Liver (tissue), 9 donors: ENCODE results near the gene DLX6. TPM values are rescaled to one million over a fixed set of nuclear protein-coding genes. Genes with fewer than 3 reads are reported as not detected.

ENCODE experiments used
- DNase-seq: peaks from one replicate; pipeline ENCODE4 v3.0.0-alpha.2; 2017; ENCODE audit warnings: low spot score
- H3K27ac ChIP-seq, 2 donors: one replicate each; pipeline ENCODE4 v1.7.0; 2013; ENCODE audit warnings: inconsistent platforms in 2 of 2, low read length in 2 of 2, control low read depth in 1 of 2, low read depth in 1 of 2, mild to moderate bottlenecking in 1 of 2
- H3K27me3 ChIP-seq, 4 donors: one replicate each; pipeline versions ENCODE4 v1.6.1 to v1.7.0; 2013; ENCODE audit warnings: low read length in 3 of 4, inconsistent platforms in 1 of 4, mild to moderate bottlenecking in 1 of 4, moderate library complexity in 1 of 4; ENCODE audit not compliant: control insufficient read depth in 4 of 4, insufficient read depth in 4 of 4
- H3K36me3 ChIP-seq, 4 donors: one replicate each; pipeline versions ENCODE4 v1.6.1 to v1.7.0; 2013; ENCODE audit warnings: low read length in 3 of 4, mild to moderate bottlenecking in 3 of 4, low read depth in 1 of 4, moderate library complexity in 1 of 4; ENCODE audit not compliant: control insufficient read depth in 4 of 4, insufficient read depth in 3 of 4
- H3K4me1 ChIP-seq, 4 donors: one replicate each; pipeline versions ENCODE4 v1.6.1 to v1.7.0; 2013; ENCODE audit warnings: low read length in 3 of 4, mild to moderate bottlenecking in 3 of 4, moderate library complexity in 1 of 4; ENCODE audit not compliant: control insufficient read depth in 4 of 4, insufficient read depth in 4 of 4
- H3K4me3 ChIP-seq, 3 donors: one replicate each; pipeline versions ENCODE4 v1.6.1 to v1.7.0; 2013; ENCODE audit warnings: low read length in 3 of 3, control low read depth in 1 of 3, low read depth in 1 of 3, mild to moderate bottlenecking in 1 of 3
- H3K9ac ChIP-seq, 2 donors: one replicate each; pipeline ENCODE4 v1.7.0; 2013; ENCODE audit warnings: low read length in 2 of 2, mild to moderate bottlenecking in 2 of 2, moderate library complexity in 2 of 2, control low read depth in 1 of 2, low read depth in 1 of 2
- H3K9me3 ChIP-seq, 4 donors: one replicate each; pipeline versions ENCODE4 v1.6.1 to v1.7.0; 2013; ENCODE audit warnings: low read length in 3 of 4; ENCODE audit not compliant: control insufficient read depth in 4 of 4
- FOXA2 ChIP-seq: IDR thresholded peaks from 2 replicates; pipeline ENCODE4 v1.6.1; 2016; ENCODE audit warnings: antibody characterized with exemption
- GABPA ChIP-seq, 2 donors: IDR thresholded peaks in 1 of 2; conservative IDR thresholded peaks in 1 of 2; 2 replicates each; pipeline ENCODE4 v1.6.1; 2016; ENCODE audit warnings: antibody characterized with exemption in 2 of 2, mild to moderate bottlenecking in 1 of 2, moderate library complexity in 1 of 2
- HNF4A ChIP-seq, 2 donors: conservative IDR thresholded peaks; 2 replicates each; pipeline ENCODE4 v1.6.1; 2016; ENCODE audit warnings: antibody characterized with exemption in 2 of 2, mild to moderate bottlenecking in 2 of 2
- JUND ChIP-seq, 2 donors: IDR thresholded peaks; 2 replicates each; pipeline ENCODE4 v1.6.1; 2016; ENCODE audit warnings: antibody characterized with exemption in 2 of 2
- NR2F2 ChIP-seq: IDR thresholded peaks from 2 replicates; pipeline ENCODE4 v1.6.1; 2016; ENCODE audit warnings: antibody characterized with exemption
- RAD21 ChIP-seq, 2 donors: IDR thresholded peaks; 2 replicates each; pipeline ENCODE4 v1.6.1; 2016; ENCODE audit warnings: antibody characterized with exemption in 2 of 2, mild to moderate bottlenecking in 2 of 2
- RXRA ChIP-seq, 2 donors: IDR thresholded peaks; 2 replicates each; pipeline ENCODE4 v1.6.1; 2017 to 2018; ENCODE audit warnings: antibody characterized with exemption in 2 of 2, mild to moderate bottlenecking in 1 of 2
- SP1 ChIP-seq: IDR thresholded peaks from 2 replicates; pipeline ENCODE4 v1.6.1; 2018; ENCODE audit warnings: antibody characterized with exemption, mild to moderate bottlenecking
- TAF1 ChIP-seq: conservative IDR thresholded peaks from 2 replicates; pipeline ENCODE4 v1.6.1; 2016; ENCODE audit warnings: antibody characterized with exemption, mild to moderate bottlenecking
- YY1 ChIP-seq: IDR thresholded peaks from 2 replicates; pipeline ENCODE4 v1.6.1; 2016; ENCODE audit warnings: antibody characterized with exemption, mild to moderate bottlenecking
- WGBS: extraction: QIAGEN DNeasy Blood & Tissue Kit; methylation state at CpG from one replicate; pipeline ENCODE4 v1.1.7; 2013; 5-methylcytosine and 5-hydroxymethylcytosine counted together
- polyA plus RNA-seq, 2 donors: library from polyadenylated mRNA; stranded (reverse) in 1 of 2; unstranded in 1 of 2; fragments of 200-250 nt in 1 of 2; fragments of >200 nt in 1 of 2; fragmentation: Nextera tagmentation in 1 of 2; extraction: Ambion mirVana in 1 of 2; gene quantifications; one replicate each; pipeline versions ENCODE4 v1.2.1 to v1.2.3, GENCODE V29; 2013 to 2015
- total RNA-seq, 2 donors: library from RNA; depleted of rRNA; stranded (reverse); fragments of >200 nt; gene quantifications; one replicate each; pipeline ENCODE4 v1.2.3, GENCODE V29; 2014
- TF ChIP-seq, protein P1 (sequence below): IDR thresholded peaks from 2 replicates; pipeline ENCODE4 v1.6.1; 2016; ENCODE audit warnings: antibody characterized with exemption
- TF ChIP-seq, protein P2 (sequence below): IDR thresholded peaks from 2 replicates; pipeline ENCODE4 v1.6.1; 2016; ENCODE audit warnings: antibody characterized with exemption, mild to moderate bottlenecking
- TF ChIP-seq, protein P3 (sequence below): fragments of 150-350 bp; IDR thresholded peaks from 2 replicates; pipeline ENCODE4 v1.5.1; 2017; ENCODE audit warnings: improper control_type of control experiment, low read depth, low read length; ENCODE audit not compliant: missing input control
- donor health status: healthy.
- donor health status: healthy.
- donor health status: healthy.
- donor health status: healthy.
- donor health status: healthy.

The DLX6 gene
- total and polyA plus RNA-seq, 4 donors: not detected

DNA sequence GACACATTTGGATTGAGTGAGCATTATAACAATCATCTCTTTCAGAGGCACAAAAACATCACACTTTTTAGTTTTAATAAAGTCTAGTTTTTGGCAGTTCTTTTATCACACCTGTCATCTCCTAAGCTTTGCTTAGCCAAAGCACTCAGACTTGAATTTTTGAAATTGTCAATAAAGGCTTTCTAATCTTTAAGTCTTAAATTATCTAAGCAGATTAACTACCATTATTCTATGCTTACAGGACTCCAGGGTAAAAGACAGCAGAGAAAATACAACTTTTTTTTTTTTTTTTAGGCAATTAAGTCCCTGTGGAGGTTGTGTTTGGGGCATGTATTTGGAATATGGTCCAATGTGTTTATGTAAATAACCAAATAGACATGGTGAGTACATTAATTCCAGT, 17.6 kb upstream of the DLX6 start (continued):
- TF ChIP-seq, protein P1, sequence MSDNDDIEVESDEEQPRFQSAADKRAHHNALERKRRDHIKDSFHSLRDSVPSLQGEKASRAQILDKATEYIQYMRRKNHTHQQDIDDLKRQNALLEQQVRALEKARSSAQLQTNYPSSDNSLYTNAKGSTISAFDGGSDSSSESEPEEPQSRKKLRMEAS: no peak

DNA sequence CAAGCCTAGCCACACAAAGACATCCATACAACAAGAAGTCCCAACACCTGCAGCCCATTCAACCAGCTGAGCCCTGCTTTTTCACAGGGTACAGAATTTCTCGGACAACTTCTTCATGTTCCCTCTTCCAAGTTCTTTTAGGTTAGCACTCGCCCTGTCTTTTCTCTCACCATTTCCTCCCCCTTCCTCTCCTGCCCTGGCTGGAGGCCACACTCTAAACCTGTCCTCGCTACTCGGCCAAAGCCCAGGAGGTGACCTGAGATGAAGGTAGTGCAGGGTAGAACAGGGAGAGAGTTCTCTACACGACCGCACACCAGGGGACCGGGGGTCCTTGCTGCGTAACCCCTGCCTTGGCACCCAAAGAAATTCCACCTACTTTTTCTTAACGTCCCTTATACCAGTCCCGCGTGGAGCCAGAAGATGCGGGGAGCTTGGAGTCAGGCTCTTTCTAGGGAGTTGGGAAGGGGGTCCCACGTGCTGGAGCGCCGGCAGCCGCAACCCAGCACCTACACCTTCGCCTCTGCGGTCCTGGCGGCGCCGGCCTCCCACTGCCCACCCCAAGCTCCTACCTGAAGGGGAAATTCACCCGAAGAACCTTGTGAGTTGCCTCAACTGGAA, 16.0 kb upstream of the DLX6 start:
- Histone ChIP-seq H3K4me1 (peaks cover 0 to 14% (median 6%) of the 10 kb centered on the region in 4 donors), H3K4me3 (no peak overlapping the region), H3K27ac (no peak overlapping the region), H3K27me3 (peaks cover 8 to 29% (median 20%) of the 10 kb centered on the region in 4 donors), H3K9me3 (peaks cover 0 to 8% (median 0%) of the 10 kb centered on the region in 4 donors), H3K36me3 (no peaks in the 10 kb centered on the region), H3K9ac (no peak overlapping the region)
- WGBS: 10% methylated on average over 22 of the region's 22 CpGs
- DNase-seq: no peak
- no peak for TF ChIP-seq RXRA (IDR thresholded peaks at IDR 0.05)
- no peak for TF ChIP-seq GABPA (IDR thresholded peaks at IDR 0.05 in 1 of 2, conservative IDR thresholded peaks at IDR 0.05 in 1 of 2)
- TF ChIP-seq, protein P2, sequence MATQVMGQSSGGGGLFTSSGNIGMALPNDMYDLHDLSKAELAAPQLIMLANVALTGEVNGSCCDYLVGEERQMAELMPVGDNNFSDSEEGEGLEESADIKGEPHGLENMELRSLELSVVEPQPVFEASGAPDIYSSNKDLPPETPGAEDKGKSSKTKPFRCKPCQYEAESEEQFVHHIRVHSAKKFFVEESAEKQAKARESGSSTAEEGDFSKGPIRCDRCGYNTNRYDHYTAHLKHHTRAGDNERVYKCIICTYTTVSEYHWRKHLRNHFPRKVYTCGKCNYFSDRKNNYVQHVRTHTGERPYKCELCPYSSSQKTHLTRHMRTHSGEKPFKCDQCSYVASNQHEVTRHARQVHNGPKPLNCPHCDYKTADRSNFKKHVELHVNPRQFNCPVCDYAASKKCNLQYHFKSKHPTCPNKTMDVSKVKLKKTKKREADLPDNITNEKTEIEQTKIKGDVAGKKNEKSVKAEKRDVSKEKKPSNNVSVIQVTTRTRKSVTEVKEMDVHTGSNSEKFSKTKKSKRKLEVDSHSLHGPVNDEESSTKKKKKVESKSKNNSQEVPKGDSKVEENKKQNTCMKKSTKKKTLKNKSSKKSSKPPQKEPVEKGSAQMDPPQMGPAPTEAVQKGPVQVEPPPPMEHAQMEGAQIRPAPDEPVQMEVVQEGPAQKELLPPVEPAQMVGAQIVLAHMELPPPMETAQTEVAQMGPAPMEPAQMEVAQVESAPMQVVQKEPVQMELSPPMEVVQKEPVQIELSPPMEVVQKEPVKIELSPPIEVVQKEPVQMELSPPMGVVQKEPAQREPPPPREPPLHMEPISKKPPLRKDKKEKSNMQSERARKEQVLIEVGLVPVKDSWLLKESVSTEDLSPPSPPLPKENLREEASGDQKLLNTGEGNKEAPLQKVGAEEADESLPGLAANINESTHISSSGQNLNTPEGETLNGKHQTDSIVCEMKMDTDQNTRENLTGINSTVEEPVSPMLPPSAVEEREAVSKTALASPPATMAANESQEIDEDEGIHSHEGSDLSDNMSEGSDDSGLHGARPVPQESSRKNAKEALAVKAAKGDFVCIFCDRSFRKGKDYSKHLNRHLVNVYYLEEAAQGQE: no peak
- TF ChIP-seq JUND (IDR thresholded peaks at IDR 0.05): no peak

DNA sequence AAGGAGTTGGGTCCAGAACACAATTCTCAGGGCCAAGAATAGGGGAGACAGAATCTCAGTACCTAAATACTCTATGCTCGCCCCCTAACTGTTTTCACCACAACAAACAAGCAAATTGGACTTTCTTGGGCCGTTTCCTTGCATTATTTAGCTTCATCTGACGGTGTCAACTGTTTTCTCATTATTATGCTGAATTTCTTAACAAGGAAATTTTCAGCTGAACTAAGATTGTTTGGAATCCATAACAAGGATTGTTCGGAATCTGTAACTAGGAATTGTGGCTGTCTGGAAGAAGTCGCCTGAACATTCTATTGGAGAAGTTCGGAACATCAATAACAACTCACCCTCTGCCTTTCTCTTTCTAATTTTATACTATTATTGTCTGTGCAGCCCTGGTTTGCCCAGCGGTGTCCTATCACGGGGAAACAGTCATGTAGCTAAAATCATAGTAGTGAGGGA, 15.5 kb upstream of the DLX6 start:
- Histone ChIP-seq H3K27me3 (peaks cover 8 to 29% (median 20%) of the 10 kb centered on the region in 4 donors), H3K9ac (no peak overlapping the region), H3K27ac (no peak overlapping the region), H3K36me3 (no peaks in the 10 kb centered on the region), H3K4me3 (no peak overlapping the region), H3K4me1 (peaks cover 0 to 14% (median 6%) of the 10 kb centered on the region in 4 donors), H3K9me3 (peaks cover 0 to 8% (median 0%) of the 10 kb centered on the region in 4 donors)
- TF ChIP-seq TAF1 (no peak), NR2F2 (no peak), HNF4A (conservative IDR thresholded peaks at IDR 0.05) (no peak), FOXA2 (no peak), SP1 (no peak), RXRA (IDR thresholded peaks at IDR 0.05) (no peak), GABPA (IDR thresholded peaks at IDR 0.05 in 1 of 2, conservative IDR thresholded peaks at IDR 0.05 in 1 of 2) (no peak), YY1 (no peak), RAD21 (IDR thresholded peaks at IDR 0.05) (no peak)
- TF ChIP-seq, protein P3, sequence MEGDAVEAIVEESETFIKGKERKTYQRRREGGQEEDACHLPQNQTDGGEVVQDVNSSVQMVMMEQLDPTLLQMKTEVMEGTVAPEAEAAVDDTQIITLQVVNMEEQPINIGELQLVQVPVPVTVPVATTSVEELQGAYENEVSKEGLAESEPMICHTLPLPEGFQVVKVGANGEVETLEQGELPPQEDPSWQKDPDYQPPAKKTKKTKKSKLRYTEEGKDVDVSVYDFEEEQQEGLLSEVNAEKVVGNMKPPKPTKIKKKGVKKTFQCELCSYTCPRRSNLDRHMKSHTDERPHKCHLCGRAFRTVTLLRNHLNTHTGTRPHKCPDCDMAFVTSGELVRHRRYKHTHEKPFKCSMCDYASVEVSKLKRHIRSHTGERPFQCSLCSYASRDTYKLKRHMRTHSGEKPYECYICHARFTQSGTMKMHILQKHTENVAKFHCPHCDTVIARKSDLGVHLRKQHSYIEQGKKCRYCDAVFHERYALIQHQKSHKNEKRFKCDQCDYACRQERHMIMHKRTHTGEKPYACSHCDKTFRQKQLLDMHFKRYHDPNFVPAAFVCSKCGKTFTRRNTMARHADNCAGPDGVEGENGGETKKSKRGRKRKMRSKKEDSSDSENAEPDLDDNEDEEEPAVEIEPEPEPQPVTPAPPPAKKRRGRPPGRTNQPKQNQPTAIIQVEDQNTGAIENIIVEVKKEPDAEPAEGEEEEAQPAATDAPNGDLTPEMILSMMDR: no peak
- TF ChIP-seq, protein P1: no peak
- TF ChIP-seq, protein P2: no peak
- DNase-seq: no peak
- 13% methylated on average over 8 of the region's 8 CpGs for WGBS
